Measurements from ENCODE around the gene KRTAP5-8. TPM values are rescaled to one million over a fixed set of nuclear protein-coding genes. Genes with fewer than 3 reads are reported as not detected.

KRTAP5-8 gene
- total and polyA plus RNA-seq, 2 experiments from 2014 or later, result not detected

Small RNAs within 50 kb of the gene (small RNA-seq; reads per million reads assigned to genes)
- not detected for gene AP000867.1 (ENCODE audit: low read depth, low replicate concordance)
- gene KRTAP5-14P (ENCODE audit: low read depth, low replicate concordance), result not detected

Other genes starting within 250 kb of the KRTAP5-8 start
- 13.6 and 14.7 TPM in 2 replicates for gene DHCR7, start 89.6 kb upstream of the KRTAP5-8 start, total RNA-seq (2014; rRNA removed; shearing (Covaris generic))
- 15.7 and 17.2 TPM in 2 replicates for gene DHCR7, start 89.6 kb upstream of the KRTAP5-8 start, polyA plus RNA-seq (2016; fragmentation: Nextera tagmentation; extraction: Ambion mirVana)
- gene NADSYN1, start 84.8 kb upstream of the KRTAP5-8 start, total RNA-seq (2014; rRNA removed; shearing (Covaris generic)), result 50.4 and 64.4 TPM in 2 replicates
- gene NADSYN1, start 84.8 kb upstream of the KRTAP5-8 start, polyA plus RNA-seq (2016; fragmentation: Nextera tagmentation; extraction: Ambion mirVana), result 38.4 and 42.0 TPM in 2 replicates
- gene KRTAP5-7, start 10.8 kb upstream of the KRTAP5-8 start, total RNA-seq (2014; rRNA removed; shearing (Covaris generic)), result not detected in 2 replicates
- gene KRTAP5-7, start 10.8 kb upstream of the KRTAP5-8 start, polyA plus RNA-seq (2016; fragmentation: Nextera tagmentation; extraction: Ambion mirVana), result not detected in 2 replicates
- gene KRTAP5-9, start 10.4 kb downstream of the KRTAP5-8 start, total RNA-seq (2014; rRNA removed; shearing (Covaris generic)), result not detected in 2 replicates
- gene KRTAP5-9, start 10.4 kb downstream of the KRTAP5-8 start, polyA plus RNA-seq (2016; fragmentation: Nextera tagmentation; extraction: Ambion mirVana), result not detected in 2 replicates
- not detected in 2 replicates for gene KRTAP5-10, start 27.5 kb downstream of the KRTAP5-8 start, total RNA-seq (2014; rRNA removed; shearing (Covaris generic))
- not detected in 2 replicates for gene KRTAP5-10, start 27.5 kb downstream of the KRTAP5-8 start, polyA plus RNA-seq (2016; fragmentation: Nextera tagmentation; extraction: Ambion mirVana)
- not detected in 2 replicates for gene KRTAP5-11, start 44.9 kb downstream of the KRTAP5-8 start, total RNA-seq (2014; rRNA removed; shearing (Covaris generic))
- not detected in 2 replicates for gene KRTAP5-11, start 44.9 kb downstream of the KRTAP5-8 start, polyA plus RNA-seq (2016; fragmentation: Nextera tagmentation; extraction: Ambion mirVana)